DND-41 (cell line): ENCODE measurements around the gene TNFRSF8.

Source experiments
- ATAC-seq: fragments of 200-7000 bp; cut with Tn5 transposase; 3 replicates; pipeline ENCODE4 v1.9.1; 2021; ENCODE audit warnings: low read depth; ENCODE audit not compliant: insufficient read depth
- DNase-seq: peaks from one replicate; pipeline ENCODE4 v3.0.0-alpha.2; 2020
- H2AFZ ChIP-seq: 2 replicates; pipeline ENCODE4 v1.6.0; 2012; ENCODE audit warnings: low read depth, low read length
- H3K27ac ChIP-seq: 2 replicates; pipeline ENCODE4 v1.5.1; 2012; ENCODE audit warnings: low read length, inconsistent platforms
- H3K27me3 ChIP-seq: fragments of 200-600 bp; sonication (generic); 2 replicates; pipeline ENCODE4 v1.6.0; 2012; ENCODE audit warnings: low read length, mild to moderate bottlenecking, inconsistent platforms; ENCODE audit not compliant: insufficient read depth, poor library complexity
- H3K36me3 ChIP-seq: 2 replicates; pipeline ENCODE4 v1.5.1; 2012; ENCODE audit warnings: low read length, inconsistent platforms; ENCODE audit not compliant: insufficient read depth
- H3K4me1 ChIP-seq: 2 replicates; pipeline ENCODE4 v1.5.1; 2012; ENCODE audit warnings: mild to moderate bottlenecking, low read length; ENCODE audit not compliant: insufficient read depth
- H3K4me2 ChIP-seq: 2 replicates; pipeline ENCODE4 v1.6.0; 2012; ENCODE audit warnings: mild to moderate bottlenecking, moderate library complexity, low read length, inconsistent platforms; ENCODE audit not compliant: insufficient read depth
- H3K4me3 ChIP-seq, 2 experiments: fragments of 200-600 bp in 1 of 2; shearing (Covaris generic) in 1 of 2; 2 replicates each; pipeline ENCODE4 v1.5.1; 2012 to 2016; ENCODE audit warnings: inconsistent platforms in 2 of 2, low read length in 2 of 2, mild to moderate bottlenecking in 2 of 2, low read depth in 1 of 2, moderate library complexity in 1 of 2
- H3K79me2 ChIP-seq: 2 replicates; pipeline ENCODE4 v1.6.0; 2012; ENCODE audit warnings: low read length, inconsistent platforms; ENCODE audit not compliant: insufficient read depth
- H3K9ac ChIP-seq: 2 replicates; pipeline ENCODE4 v1.6.0; 2012; ENCODE audit warnings: low read depth, mild to moderate bottlenecking, inconsistent platforms, low read length, moderate library complexity
- H3K9me3 ChIP-seq: 2 replicates; pipeline ENCODE4 v1.5.1; 2012; ENCODE audit warnings: low read length, moderate library complexity, mild to moderate bottlenecking, inconsistent platforms; ENCODE audit not compliant: insufficient read depth, severe bottlenecking
- H4K20me1 ChIP-seq: 2 replicates; pipeline ENCODE4 v1.6.0; 2012; ENCODE audit warnings: low read length; ENCODE audit not compliant: insufficient read depth
- EZH2 ChIP-seq: IDR thresholded peaks from 3 replicates; pipeline ENCODE4 v1.6.1; 2012; ENCODE audit warnings: borderline replicate concordance, low read depth, mild to moderate bottlenecking, moderate library complexity, low read length, inconsistent platforms; ENCODE audit not compliant: severe bottlenecking
- TF ChIP-seq, protein P1 (sequence below): IDR thresholded peaks from 2 replicates; pipeline ENCODE4 v1.5.1; 2012; ENCODE audit warnings: borderline replicate concordance, low read length, moderate library complexity, mild to moderate bottlenecking; ENCODE audit not compliant: poor library complexity, severe bottlenecking; ENCODE audit errors: extremely low read depth

The TNFRSF8 gene

DNA sequence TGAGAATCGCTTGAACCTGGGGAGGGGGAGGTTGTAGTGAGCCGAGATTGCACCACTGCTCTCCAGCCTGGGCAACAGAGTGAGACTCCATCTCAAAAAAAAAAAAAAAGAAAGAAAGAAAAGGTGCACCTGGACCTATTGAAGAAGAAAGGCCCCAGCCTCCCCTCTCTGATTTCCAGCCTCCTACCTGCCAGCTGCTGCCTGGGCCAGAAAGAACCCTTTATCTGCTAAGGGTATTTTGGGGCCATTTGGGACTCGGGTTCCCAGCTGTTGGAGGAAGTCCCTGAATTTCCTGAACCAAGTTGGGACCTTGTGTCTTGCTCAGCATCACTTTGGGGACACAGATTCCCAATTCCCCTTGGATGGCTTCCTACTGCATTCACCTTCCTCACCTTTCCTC, 3.9 kb upstream of the TNFRSF8 start:
- Histone ChIP-seq H2AFZ (no peak overlapping the region), H3K79me2 (peaks cover 5% of the 10 kb centered on the region; the same call in 1 of the 2 replicates), H3K27me3 (no peaks in the 10 kb centered on the region), H4K20me1 (no peaks in the 10 kb centered on the region), H3K36me3 (no peaks in the 10 kb centered on the region), H3K9me3 (no peaks in the 10 kb centered on the region), H3K4me2 (no peak overlapping the region), H3K4me3 (no peak overlapping the region), H3K9ac (no peak overlapping the region), H3K4me1 (peaks cover 15% of the 10 kb centered on the region), H3K27ac (no peak overlapping the region)
- TF ChIP-seq EZH2, result no peak
- TF ChIP-seq, protein P1, sequence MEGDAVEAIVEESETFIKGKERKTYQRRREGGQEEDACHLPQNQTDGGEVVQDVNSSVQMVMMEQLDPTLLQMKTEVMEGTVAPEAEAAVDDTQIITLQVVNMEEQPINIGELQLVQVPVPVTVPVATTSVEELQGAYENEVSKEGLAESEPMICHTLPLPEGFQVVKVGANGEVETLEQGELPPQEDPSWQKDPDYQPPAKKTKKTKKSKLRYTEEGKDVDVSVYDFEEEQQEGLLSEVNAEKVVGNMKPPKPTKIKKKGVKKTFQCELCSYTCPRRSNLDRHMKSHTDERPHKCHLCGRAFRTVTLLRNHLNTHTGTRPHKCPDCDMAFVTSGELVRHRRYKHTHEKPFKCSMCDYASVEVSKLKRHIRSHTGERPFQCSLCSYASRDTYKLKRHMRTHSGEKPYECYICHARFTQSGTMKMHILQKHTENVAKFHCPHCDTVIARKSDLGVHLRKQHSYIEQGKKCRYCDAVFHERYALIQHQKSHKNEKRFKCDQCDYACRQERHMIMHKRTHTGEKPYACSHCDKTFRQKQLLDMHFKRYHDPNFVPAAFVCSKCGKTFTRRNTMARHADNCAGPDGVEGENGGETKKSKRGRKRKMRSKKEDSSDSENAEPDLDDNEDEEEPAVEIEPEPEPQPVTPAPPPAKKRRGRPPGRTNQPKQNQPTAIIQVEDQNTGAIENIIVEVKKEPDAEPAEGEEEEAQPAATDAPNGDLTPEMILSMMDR, result no peak
- ATAC-seq (no peak), DNase-seq (no peak)

DNA sequence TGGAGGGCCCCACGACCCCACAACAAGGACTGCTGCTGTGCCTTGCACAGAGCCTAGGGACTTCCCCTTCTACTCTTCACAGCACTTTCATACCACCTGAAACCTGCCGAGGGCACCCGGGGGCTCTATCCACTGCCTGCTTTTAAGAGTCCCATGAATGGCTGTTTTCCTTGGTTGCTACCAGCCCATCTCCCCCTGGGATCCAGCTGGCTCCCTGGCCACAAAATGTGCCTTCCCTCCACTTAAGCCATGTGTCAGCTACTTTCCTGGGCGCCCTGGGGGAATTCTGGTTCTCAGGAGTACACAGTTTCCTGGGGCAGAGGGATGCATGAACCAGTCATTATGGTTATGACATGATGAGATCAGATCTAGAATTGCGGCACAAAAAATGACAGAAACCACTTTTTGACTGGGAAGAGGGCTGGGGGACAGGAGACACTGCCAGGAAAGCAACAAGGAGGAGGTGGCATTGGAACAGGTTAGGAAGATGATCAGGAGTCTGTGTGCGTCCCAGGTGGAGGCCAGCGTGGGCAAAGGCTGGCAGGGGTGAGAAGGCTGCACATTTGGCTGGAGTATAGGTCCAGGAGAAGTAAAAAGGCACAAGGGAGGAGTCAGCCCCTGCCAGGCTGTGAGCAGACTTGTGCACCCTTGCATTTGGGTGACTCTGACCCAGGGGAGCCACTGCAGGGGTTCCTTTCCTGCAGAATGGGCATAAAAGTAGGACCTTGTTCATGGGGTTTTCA, 3.2 kb upstream of the TNFRSF8 start:
- H3K4me1 ChIP-seq, result peaks cover 22% of the 10 kb centered on the region

DNA sequence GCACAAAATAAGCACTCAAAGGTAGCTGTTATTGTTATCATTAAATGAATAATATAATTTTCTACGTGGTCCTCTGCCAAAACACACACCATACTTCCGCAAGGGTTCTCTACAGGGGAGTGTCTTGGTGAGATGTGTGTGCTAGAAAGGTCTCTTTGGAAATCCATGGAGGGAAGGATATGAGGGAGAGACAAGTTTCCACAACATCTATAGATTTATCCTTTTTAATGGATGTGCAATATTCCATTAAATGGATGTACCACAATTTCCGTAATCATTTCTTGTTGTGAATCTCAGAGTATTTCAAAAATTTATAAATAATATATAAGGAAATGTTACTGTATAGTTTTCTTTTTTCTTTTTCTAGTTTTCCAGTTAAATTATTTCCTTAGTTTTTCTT, 2.6 kb upstream of the TNFRSF8 start:
- Histone ChIP-seq H3K79me2 (peaks cover 9% of the 10 kb centered on the region), H3K36me3 (no peaks in the 10 kb centered on the region), H3K4me1 (peaks cover 28% of the 10 kb centered on the region), H3K9me3 (no peaks in the 10 kb centered on the region), H4K20me1 (no peaks in the 10 kb centered on the region), H3K9ac (no peak overlapping the region), H3K4me2 (no peak overlapping the region), H3K27ac (no peak overlapping the region), H2AFZ (no peak overlapping the region), H3K4me3 (no peak overlapping the region), H3K27me3 (no peaks in the 10 kb centered on the region)
- TF ChIP-seq, protein P1, result no peak
- TF ChIP-seq EZH2, result no peak
- no peak for DNase-seq
- ATAC-seq, result no peak

More for the DNA sequence above, 3.2 kb upstream of the TNFRSF8 start:
- no peak for TF ChIP-seq EZH2
- TF ChIP-seq, protein P1, result no peak
- Histone ChIP-seq H3K9ac (no peak overlapping the region), H2AFZ (no peak overlapping the region), H3K27ac (no peak overlapping the region), H3K27me3 (no peaks in the 10 kb centered on the region), H3K79me2 (peaks cover 9% of the 10 kb centered on the region), H3K36me3 (no peaks in the 10 kb centered on the region), H4K20me1 (no peaks in the 10 kb centered on the region), H3K9me3 (no peaks in the 10 kb centered on the region), H3K4me2 (no peak overlapping the region), H3K4me3 (no peak overlapping the region)
- ATAC-seq (no peak), DNase-seq (no peak)
